RWPE1 (cell line): ENCODE results near the gene SPINT1.
A peak's percentile ranks its signal among the peaks of the same experiment; 100 is the strongest.
"Not testable (repeated sequence)": the region's sequence is repeated elsewhere in the genome, so short reads cannot be mapped to it uniquely, and the experiment has no call there.

Source experiments
- CTCF ChIA-PET: fragments of 350-600 bp; sonication (Branson Sonifier 250); formaldehyde crosslinking; extraction: SDS; loops from one replicate; lab custom pipeline; 2021; lab: Yijun Ruan, JAX
- POLR2A ChIA-PET: fragments of 400-600 bp; formaldehyde crosslinking; extraction: SDS; loops from one replicate; lab custom pipeline; 2020; ENCODE audit warnings: antibody characterized with exemption; ENCODE audit not compliant: low non-redundant PET; lab: Yijun Ruan, JAX
- DNase-seq: peaks from one replicate; pipeline ENCODE4 v3.0.0; 2012; ENCODE audit warnings: low spot score
- H3K27ac ChIP-seq: fragments of 450-650 bp; 2 replicates; pipeline ENCODE4 v1.5.1; 2017
- TF ChIP-seq, protein P1 (sequence below): fragments of 450-650 bp; conservative IDR thresholded peaks from 2 replicates; pipeline ENCODE4 v1.5.1; 2017; ENCODE audit warnings: low read depth, mild to moderate bottlenecking

SPINT1 gene

GRCh38 chr15:40859206-40859851 lies 15.5 kb downstream of the SPINT1 start:
- TF ChIP-seq, protein P1, sequence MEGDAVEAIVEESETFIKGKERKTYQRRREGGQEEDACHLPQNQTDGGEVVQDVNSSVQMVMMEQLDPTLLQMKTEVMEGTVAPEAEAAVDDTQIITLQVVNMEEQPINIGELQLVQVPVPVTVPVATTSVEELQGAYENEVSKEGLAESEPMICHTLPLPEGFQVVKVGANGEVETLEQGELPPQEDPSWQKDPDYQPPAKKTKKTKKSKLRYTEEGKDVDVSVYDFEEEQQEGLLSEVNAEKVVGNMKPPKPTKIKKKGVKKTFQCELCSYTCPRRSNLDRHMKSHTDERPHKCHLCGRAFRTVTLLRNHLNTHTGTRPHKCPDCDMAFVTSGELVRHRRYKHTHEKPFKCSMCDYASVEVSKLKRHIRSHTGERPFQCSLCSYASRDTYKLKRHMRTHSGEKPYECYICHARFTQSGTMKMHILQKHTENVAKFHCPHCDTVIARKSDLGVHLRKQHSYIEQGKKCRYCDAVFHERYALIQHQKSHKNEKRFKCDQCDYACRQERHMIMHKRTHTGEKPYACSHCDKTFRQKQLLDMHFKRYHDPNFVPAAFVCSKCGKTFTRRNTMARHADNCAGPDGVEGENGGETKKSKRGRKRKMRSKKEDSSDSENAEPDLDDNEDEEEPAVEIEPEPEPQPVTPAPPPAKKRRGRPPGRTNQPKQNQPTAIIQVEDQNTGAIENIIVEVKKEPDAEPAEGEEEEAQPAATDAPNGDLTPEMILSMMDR, result peak; percentile 88
- peak; percentile 70 for DNase-seq
- no peak overlapping the region for H3K27ac ChIP-seq
- ChIA-PET CTCF (interaction anchor here (0.6 to 7.7 kb wide), 22 partner anchors 8 to 259 kb away, joined by 3 to 157 read pairs (median 4); partner anchors contain the start of genes RHOV and VPS18), POLR2A (interaction anchor here (1.1 to 1.4 kb wide), 2 partner anchors 14 to 35 kb away, joined by 6 to 7 read pairs; partner anchors contain the start of genes RHOV and VPS18)

- DNase-seq, POLR2A ChIA-PET: not testable (repeated sequence)
- CTCF ChIA-PET, result interaction anchor here (0.6 to 7.7 kb wide), 3 partner anchors 8 to 35 kb away, joined by 3 to 157 read pairs (median 11); partner anchors contain the start of genes RHOV and VPS18
- H3K27ac ChIP-seq, result peak overlapping the region; percentile 26; the same call in 1 of the 2 replicates
Measured at GRCh38 chr15:40861147-40861546, 17.3 kb downstream of the SPINT1 start.

DNA sequence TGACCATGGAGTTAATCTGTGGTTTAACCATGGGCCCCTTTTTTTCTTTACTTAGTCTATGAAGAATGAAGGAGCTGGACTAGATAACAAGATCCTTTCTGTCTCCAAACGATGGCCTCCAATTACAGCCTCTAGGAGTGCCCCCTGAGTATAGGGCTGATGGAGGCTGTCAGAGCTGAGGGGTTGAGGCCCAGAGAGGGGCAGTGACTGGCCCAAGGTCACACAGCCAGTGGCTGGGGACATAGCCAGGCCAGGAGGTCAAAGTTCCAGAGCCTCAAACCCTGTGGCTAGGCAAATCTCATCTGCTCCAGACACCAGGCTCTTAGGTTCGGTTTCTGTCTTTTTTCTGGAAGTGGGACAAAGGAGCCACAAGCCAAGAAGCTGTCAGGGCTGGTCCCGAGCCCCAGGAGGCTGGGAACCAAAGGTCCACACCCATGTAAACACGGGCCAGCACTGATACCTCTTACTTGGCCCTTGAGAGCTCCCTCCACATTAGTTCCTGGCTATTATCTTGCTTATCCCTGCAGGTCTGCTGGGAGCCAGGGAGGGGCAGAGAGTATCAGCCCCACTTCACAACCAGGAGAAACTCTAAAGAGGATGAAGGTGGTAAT lies 19.9 kb downstream of the SPINT1 start:
- POLR2A ChIA-PET, result no interaction called here
- CTCF ChIA-PET, result interaction anchor here (0.6 to 7.7 kb wide), 4 partner anchors 10 to 256 kb away, joined by 3 to 157 read pairs (median 5); partner anchors contain the start of genes RHOV and VPS18
- DNase-seq, result no peak
- TF ChIP-seq, protein P1, result no peak
- H3K27ac ChIP-seq, result peak overlapping the region; percentile 82

GRCh38 chr15:40867199-40867598 lies 23.4 kb downstream of the SPINT1 start:
- ChIA-PET CTCF (interaction anchor here (10.4 kb wide), 1 partner anchor 9 kb away, joined by 107 read pairs; no protein-coding TSS in a partner anchor), POLR2A (no interaction called here)

GRCh38 chr15:40869686-40870085 lies 25.8 kb downstream of the SPINT1 start:
- no peak for DNase-seq
- TF ChIP-seq, protein P1, result no peak
- CTCF ChIA-PET, result interaction anchor here (0.6 to 10.4 kb wide), 3 partner anchors 11 to 24 kb away, joined by 5 to 107 read pairs (median 6); partner anchors contain the start of gene VPS18

More at GRCh38 chr15:40867199-40867598, 23.4 kb downstream of the SPINT1 start:
- no peak for DNase-seq
- no peak overlapping the region for H3K27ac ChIP-seq
- TF ChIP-seq, protein P1, result no peak

GRCh38 chr15:40870716-40871115 lies 26.9 kb downstream of the SPINT1 start:
- ChIA-PET POLR2A (no interaction called here), CTCF (interaction anchor here (0.6 to 10.4 kb wide), 5 partner anchors 13 to 526 kb away, joined by 3 to 107 read pairs (median 4); partner anchors contain the start of gene VPS18)
- H3K27ac ChIP-seq, result peak overlapping the region; percentile 35
- TF ChIP-seq, protein P1, result no peak
- DNase-seq, result no peak

More at GRCh38 chr15:40869686-40870085, 25.8 kb downstream of the SPINT1 start:
- POLR2A ChIA-PET, result no interaction called here
- H3K27ac ChIP-seq, result peak overlapping the region; percentile 35
